ENCODE data around the gene UGCG.

DNA sequence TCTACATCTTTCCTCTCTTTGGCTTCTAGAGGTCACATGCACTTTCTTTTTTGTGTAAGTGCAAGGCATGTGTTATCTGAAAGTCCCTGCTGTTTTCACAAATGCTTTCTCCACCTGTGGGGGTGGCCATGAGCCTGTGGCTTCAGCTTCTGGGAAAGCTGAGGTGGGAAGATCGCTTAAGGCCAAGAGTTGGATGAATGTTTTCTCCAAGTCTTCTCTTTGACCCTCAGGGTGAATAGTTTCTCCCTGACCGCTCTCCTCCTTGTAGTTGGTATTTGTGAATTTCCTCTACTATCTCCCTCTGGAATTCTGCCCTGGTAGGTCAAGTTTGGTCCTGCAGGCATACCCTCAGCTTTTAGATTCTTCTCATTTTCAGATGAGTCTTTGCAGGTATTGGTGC is 74.2 kb downstream of the UGCG start:
- no peak for TF ChIP-seq CTCF (IDR thresholded peaks at IDR 0.05)
- TF ChIP-seq POLR2A (IDR thresholded peaks at IDR 0.05) = no peak

Measured in thyroid gland (tissue), 4 donors.